ENCODE measurements around the gene KCNN1.

Gene KCNN1

DNA sequence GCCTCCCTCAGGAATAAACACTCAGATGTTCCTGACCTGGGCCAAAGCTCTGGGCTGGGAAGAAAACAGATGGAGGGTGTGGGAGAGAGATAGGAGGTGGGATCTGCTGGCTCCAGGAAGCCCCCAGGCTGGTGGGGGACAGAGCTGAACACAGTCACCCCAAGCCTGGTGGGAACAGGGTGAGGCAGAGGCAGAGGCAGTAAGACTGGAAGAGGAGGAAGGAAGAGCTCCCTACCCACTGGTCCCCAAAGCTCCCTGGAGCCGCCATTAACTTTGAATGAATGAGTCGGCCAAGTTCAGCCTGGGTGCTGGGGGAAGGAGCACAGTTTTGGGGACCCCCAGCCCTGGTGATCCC, 801 bp upstream of the KCNN1 start:
- no peak for TF ChIP-seq CTCF (IDR thresholded peaks at IDR 0.05; ENCODE audit: borderline replicate concordance, control extremely low read depth, extremely low read depth, insufficient read depth, missing control alignments)
- no peak for DNase-seq (ENCODE audit: low spot score)
- in situ Hi-C loops (cut with MboI; ENCODE audit: low sequenced_read_pairs, unreplicated experiment): no loop called here

DNA sequence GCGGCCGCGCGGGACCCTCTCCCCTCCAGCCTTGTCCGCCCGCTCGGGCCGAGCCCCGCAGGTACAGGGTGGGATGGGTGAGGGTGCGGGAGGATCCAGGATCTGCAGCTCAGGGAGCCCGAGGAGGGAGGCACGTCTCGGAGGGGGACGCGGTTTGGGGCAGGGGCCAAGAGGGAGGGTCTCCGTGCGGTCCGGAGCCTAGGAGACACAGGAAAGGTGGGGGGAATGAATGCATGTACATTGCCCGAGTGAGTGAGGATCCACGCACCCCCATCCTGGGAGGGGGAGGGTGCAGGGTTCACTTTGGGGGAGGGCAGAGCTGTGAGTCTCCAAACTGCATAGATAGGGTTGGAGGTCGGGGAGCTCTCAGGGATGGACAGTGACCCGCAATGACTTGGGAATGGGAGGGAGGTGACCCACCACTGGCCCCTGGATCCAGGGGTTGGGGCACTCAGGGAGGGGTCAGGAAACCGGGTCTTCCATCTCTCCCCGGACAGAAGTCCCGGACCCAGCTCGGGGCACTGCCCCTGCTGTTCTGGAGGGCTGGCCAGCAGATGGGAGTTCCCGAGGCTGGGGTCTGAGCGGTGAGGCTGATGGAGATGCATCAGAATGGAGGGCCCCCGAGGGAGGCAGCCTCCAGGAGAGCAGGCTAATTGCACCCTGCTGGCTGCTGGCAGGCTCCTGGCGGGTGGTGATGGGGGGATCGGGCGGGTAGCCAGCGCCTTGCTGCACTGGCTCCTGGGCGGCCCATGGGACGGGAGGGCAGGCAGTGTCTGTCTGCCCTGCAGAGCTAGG, 547 bp downstream of the KCNN1 start:
- no peak for TF ChIP-seq CTCF (IDR thresholded peaks at IDR 0.05; ENCODE audit: borderline replicate concordance, control extremely low read depth, extremely low read depth, insufficient read depth, missing control alignments)
- in situ Hi-C loops (cut with MboI; ENCODE audit: low sequenced_read_pairs, unreplicated experiment): no loop called here
- DNase-seq (ENCODE audit: low spot score): no peak

- in situ Hi-C loops (cut with MboI; ENCODE audit: low sequenced_read_pairs, unreplicated experiment): no loop called here
- DNase-seq (ENCODE audit: low spot score): no peak
- no peak for TF ChIP-seq CTCF (IDR thresholded peaks at IDR 0.05; ENCODE audit: borderline replicate concordance, control extremely low read depth, extremely low read depth, insufficient read depth, missing control alignments)
Measured at GRCh38 chr19:17968362-17968761, 1.5 kb downstream of the KCNN1 start.

GRCh38 chr19:17969096-17969792, 2.3 kb downstream of the KCNN1 start:
- no peak for DNase-seq (ENCODE audit: low spot score)
- in situ Hi-C loops (cut with MboI; ENCODE audit: low sequenced_read_pairs, unreplicated experiment): no loop called here
- no peak for TF ChIP-seq CTCF (IDR thresholded peaks at IDR 0.05; ENCODE audit: borderline replicate concordance, control extremely low read depth, extremely low read depth, insufficient read depth, missing control alignments)

- TF ChIP-seq CTCF (IDR thresholded peaks at IDR 0.05; ENCODE audit: borderline replicate concordance, control extremely low read depth, extremely low read depth, insufficient read depth, missing control alignments): no peak
- in situ Hi-C loops (cut with MboI; ENCODE audit: low sequenced_read_pairs, unreplicated experiment): no loop called here
- DNase-seq (ENCODE audit: low spot score): no peak
Measured at GRCh38 chr19:17972230-17972629, 5.3 kb downstream of the KCNN1 start.

GRCh38 chr19:17973759-17974158, 6.9 kb downstream of the KCNN1 start:
- no peak for TF ChIP-seq CTCF (IDR thresholded peaks at IDR 0.05; ENCODE audit: borderline replicate concordance, control extremely low read depth, extremely low read depth, insufficient read depth, missing control alignments)
- in situ Hi-C loops (cut with MboI; ENCODE audit: low sequenced_read_pairs, unreplicated experiment): no loop called here
- no peak for DNase-seq (ENCODE audit: low spot score)
